ENCODE measurements around the gene TSC22D1. TPM values are rescaled to one million over a fixed set of nuclear protein-coding genes. Genes with fewer than 3 reads are reported as not detected.

The TSC22D1 gene
- total RNA-seq, 4 donors from 2014 or later: 153 to 200 (median 182) TPM

DNA sequence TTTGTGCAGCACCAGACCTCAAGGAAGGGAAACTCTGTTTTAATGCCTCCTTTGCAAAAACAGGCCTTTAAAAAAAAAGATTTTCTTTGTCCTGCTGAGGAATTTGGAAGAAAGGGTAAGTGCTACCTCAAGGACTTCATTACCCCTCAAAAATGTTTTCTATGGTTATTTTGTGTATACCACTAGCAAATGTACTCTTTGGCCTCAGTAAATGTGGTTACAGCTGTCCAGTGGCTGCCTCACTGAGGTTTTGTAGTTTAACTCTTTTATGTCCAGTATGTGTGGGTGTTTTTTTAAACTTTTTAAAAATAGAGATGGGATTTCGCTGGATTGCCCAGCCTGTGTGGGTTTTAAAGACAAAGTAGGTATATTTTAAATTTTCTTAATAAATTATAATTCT lies 42.2 kb upstream of the TSC22D1 start:
- Histone ChIP-seq H3K27ac (no peak overlapping the region), H3K36me3 (no peaks in the 10 kb centered on the region), H3K4me3 (no peak overlapping the region), H3K9me3 (no peaks in the 10 kb centered on the region), H3K4me1 (no peaks in the 10 kb centered on the region), H3K27me3 (no peaks in the 10 kb centered on the region)
- TF ChIP-seq POLR2A (IDR thresholded peaks at IDR 0.05): no peak
- TF ChIP-seq, protein P1, sequence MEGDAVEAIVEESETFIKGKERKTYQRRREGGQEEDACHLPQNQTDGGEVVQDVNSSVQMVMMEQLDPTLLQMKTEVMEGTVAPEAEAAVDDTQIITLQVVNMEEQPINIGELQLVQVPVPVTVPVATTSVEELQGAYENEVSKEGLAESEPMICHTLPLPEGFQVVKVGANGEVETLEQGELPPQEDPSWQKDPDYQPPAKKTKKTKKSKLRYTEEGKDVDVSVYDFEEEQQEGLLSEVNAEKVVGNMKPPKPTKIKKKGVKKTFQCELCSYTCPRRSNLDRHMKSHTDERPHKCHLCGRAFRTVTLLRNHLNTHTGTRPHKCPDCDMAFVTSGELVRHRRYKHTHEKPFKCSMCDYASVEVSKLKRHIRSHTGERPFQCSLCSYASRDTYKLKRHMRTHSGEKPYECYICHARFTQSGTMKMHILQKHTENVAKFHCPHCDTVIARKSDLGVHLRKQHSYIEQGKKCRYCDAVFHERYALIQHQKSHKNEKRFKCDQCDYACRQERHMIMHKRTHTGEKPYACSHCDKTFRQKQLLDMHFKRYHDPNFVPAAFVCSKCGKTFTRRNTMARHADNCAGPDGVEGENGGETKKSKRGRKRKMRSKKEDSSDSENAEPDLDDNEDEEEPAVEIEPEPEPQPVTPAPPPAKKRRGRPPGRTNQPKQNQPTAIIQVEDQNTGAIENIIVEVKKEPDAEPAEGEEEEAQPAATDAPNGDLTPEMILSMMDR (IDR thresholded peaks at IDR 0.05): no peak
- intact Hi-C loops (cut with DNase I; ENCODE audit: low total_unique reads): no loop called here
- DNase-seq: no peak

GRCh38 chr13:44617648-44618047 lies 41.5 kb upstream of the TSC22D1 start:
- no peak for DNase-seq
- TF ChIP-seq POLR2A (IDR thresholded peaks at IDR 0.05): no peak
- TF ChIP-seq, protein P1 (IDR thresholded peaks at IDR 0.05): no peak

DNA sequence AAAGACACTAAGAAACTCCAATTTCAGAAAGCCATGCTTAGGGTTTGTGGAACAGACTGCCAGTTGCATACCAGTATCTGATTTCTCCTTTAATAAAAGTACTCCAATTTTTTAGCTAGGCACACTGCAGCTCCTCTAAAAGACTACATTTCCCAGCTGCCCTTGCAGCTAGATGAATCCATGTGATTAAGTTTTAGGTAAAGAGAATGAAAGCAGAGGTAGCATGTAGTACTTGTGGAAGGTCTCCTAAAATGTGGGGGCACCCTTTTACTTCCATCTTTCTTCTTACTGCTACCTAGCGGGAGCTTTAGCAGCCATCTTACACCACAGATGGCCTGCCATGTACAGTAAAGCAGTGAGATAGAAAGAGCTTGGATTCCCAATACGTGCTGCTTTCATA lies 33.0 kb upstream of the TSC22D1 start:
- Histone ChIP-seq H3K27ac (no peak overlapping the region), H3K4me3 (no peak overlapping the region), H3K9me3 (no peaks in the 10 kb centered on the region), H3K36me3 (no peaks in the 10 kb centered on the region), H3K4me1 (no peaks in the 10 kb centered on the region), H3K27me3 (no peaks in the 10 kb centered on the region)
- TF ChIP-seq, protein P1 (IDR thresholded peaks at IDR 0.05): no peak
- TF ChIP-seq POLR2A (IDR thresholded peaks at IDR 0.05): no peak
- DNase-seq: no peak
- intact Hi-C loops (cut with DNase I; ENCODE audit: low total_unique reads): no loop called here

More at GRCh38 chr13:44617648-44618047, 41.5 kb upstream of the TSC22D1 start:
- no peaks in the 10 kb centered on the region for H3K9me3 ChIP-seq
- H3K27ac ChIP-seq: no peak overlapping the region
- no peaks in the 10 kb centered on the region for H3K27me3 ChIP-seq
- intact Hi-C loops (cut with DNase I; ENCODE audit: low total_unique reads): no loop called here
- no peaks in the 10 kb centered on the region for H3K36me3 ChIP-seq
- H3K4me3 ChIP-seq: no peak overlapping the region
- no peaks in the 10 kb centered on the region for H3K4me1 ChIP-seq

- H3K27me3 ChIP-seq: no peaks in the 10 kb centered on the region
- intact Hi-C loops (cut with DNase I; ENCODE audit: low total_unique reads): no loop called here
- no peak overlapping the region for H3K4me3 ChIP-seq
- H3K36me3 ChIP-seq: no peaks in the 10 kb centered on the region
- H3K9me3 ChIP-seq: no peaks in the 10 kb centered on the region
- H3K27ac ChIP-seq: no peak overlapping the region
- TF ChIP-seq, protein P1 (IDR thresholded peaks at IDR 0.05): no peak
- TF ChIP-seq POLR2A (IDR thresholded peaks at IDR 0.05): no peak
- H3K4me1 ChIP-seq: no peaks in the 10 kb centered on the region
- no peak for DNase-seq
These were observed 29.6 kb upstream of the TSC22D1 start for GRCh38 chr13:44605721-44606120.

DNA sequence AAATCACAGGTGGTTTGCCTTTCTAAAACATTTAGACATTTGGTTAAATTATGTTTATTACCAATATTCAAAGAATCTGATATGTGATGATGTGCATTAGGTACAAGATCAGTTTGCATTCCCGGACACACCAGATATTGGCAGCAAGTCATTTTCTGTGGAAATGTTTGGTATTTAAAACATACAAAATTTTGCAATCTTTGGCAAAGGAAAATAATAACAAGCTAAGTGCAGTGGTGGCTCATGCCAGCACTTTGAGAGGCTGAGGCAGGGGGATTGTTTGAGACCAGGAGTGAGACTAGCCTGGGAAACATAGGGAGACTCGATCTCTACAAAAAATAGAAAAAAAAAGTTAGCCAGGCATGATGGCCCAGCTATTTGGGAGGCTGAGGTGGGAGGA lies 29.1 kb upstream of the TSC22D1 start:
- no peak for DNase-seq
- intact Hi-C loops (cut with DNase I; ENCODE audit: low total_unique reads): no loop called here
- H3K27ac ChIP-seq: no peak overlapping the region
- H3K9me3 ChIP-seq: no peaks in the 10 kb centered on the region
- H3K36me3 ChIP-seq: no peaks in the 10 kb centered on the region
- no peak overlapping the region for H3K4me3 ChIP-seq
- TF ChIP-seq, protein P1 (IDR thresholded peaks at IDR 0.05): no peak
- no peak for TF ChIP-seq POLR2A (IDR thresholded peaks at IDR 0.05)
- no peaks in the 10 kb centered on the region for H3K4me1 ChIP-seq
- H3K27me3 ChIP-seq: no peaks in the 10 kb centered on the region
